GM12873 (cell line): ENCODE data around the gene MAEA.

ENCODE experiments used
- TF ChIP-seq, protein P1 (sequence below): IDR thresholded peaks from 2 replicates; pipeline ENCODE4 v1.5.1; 2012; ENCODE audit warnings: low read depth, mild to moderate bottlenecking, moderate library complexity, low read length, control low read depth; ENCODE audit not compliant: insufficient read depth; ENCODE audit errors: missing control alignments

Gene MAEA

GRCh38 chr4:1354983-1355275, 65.2 kb downstream of the MAEA start:
- TF ChIP-seq, protein P1, sequence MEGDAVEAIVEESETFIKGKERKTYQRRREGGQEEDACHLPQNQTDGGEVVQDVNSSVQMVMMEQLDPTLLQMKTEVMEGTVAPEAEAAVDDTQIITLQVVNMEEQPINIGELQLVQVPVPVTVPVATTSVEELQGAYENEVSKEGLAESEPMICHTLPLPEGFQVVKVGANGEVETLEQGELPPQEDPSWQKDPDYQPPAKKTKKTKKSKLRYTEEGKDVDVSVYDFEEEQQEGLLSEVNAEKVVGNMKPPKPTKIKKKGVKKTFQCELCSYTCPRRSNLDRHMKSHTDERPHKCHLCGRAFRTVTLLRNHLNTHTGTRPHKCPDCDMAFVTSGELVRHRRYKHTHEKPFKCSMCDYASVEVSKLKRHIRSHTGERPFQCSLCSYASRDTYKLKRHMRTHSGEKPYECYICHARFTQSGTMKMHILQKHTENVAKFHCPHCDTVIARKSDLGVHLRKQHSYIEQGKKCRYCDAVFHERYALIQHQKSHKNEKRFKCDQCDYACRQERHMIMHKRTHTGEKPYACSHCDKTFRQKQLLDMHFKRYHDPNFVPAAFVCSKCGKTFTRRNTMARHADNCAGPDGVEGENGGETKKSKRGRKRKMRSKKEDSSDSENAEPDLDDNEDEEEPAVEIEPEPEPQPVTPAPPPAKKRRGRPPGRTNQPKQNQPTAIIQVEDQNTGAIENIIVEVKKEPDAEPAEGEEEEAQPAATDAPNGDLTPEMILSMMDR: no peak

DNA sequence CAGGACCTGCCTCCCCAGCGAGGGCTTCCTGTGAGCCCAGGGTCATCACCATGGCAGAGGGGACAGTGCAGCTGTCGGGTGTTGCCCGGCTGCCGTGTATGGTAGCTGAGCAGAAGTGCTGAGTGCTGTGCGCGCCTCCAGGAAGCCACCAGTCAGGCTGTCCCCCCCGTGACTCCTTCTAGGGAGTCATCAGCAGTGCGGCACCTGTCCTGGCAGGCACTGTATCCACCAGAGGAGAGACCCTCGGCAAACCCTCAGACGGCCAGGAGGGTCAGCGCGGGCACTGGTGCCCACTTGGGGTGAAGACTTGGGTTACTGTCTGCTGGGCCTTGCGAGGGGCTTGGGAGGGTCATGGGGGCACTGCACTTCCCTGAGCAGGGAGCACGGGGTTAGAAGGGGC, 65.7 kb downstream of the MAEA start:
- TF ChIP-seq, protein P1: no peak

DNA sequence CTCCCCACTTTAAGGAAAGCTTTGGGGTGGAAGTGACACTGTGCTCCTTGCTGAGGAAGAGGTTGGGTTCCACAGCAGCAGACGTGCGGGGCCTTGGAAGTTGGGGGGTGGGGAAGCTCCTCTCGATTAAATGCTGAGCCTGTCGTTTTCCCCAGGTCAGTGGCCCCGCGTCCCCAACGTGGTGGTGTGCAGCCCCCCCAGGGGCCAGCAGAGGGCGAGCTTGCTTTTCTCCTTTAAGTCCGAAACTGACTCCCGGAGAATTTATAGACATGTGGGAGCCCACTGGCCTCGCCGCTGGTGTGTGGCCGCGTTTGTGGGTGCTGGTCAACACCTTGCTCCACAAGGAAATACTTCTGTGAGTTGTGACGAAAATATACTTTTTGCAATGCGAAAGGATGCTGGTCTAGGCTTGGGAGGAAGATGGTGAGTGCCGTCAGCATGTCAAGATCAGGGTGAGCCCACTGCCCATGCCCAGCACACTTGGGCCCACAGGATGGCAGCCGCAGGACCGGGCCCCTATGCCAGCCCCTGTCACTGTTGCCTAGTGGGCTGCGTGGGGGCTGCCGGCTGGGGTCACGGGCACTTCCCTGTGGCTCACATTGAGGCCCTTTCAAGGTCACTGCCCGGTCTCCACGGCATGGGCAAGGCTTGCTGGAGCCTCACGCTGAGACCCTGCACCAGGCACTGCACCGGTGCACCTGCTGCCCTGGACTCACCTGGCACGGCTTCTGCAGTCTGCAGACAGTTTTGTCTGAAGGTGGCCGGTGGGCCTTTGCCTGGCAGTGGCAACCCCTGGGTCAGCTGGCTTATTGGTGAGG, 66.7 kb downstream of the MAEA start:
- TF ChIP-seq, protein P1: peak; percentile 76

DNA sequence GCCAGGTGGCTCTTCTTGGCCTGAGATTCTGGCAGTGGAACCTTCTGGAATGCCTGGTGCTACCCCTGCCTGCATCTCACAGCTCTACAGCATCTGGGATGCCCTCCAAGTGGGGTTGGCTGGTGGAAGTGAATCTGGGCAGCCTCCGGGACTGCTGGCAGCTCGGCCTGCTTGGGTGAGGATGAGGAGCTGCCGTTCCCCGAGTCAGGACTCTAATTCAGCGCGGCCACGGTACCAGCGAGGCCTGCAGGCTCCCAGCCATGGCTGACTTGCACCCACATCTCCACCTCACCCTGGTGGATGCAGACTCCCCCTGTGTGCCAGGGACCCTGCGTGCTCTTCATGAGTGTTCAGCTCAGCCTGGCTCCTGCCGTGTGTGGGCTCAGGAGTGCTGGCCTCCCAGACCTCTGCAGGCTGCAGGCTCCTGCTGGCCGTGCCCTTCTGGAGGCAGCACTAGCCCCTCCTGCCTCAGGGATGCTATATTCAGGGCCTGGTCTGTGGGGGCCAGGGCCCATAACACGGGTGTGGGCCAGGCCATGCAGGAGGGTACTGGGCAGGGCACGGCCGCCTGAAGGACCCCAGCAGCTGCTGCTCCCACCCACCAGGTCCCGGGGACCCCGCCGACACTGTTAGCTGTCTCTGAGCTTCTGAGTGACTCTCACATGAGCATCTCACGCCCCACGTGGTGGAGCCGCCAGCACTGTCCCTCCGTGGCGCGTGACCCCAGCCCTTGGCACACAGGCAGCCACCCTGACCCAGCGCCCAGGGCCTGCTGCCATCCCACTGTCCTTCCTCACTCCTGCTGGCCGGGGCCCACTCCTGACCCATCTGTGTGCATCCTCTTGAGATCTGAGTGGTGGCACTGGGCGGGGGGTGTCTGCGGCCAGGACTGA, 67.9 kb downstream of the MAEA start:
- TF ChIP-seq, protein P1: no peak

- TF ChIP-seq, protein P1: no peak
Observed at GRCh38 chr4:1358421-1359143, 68.9 kb downstream of the MAEA start.

- TF ChIP-seq, protein P1: no peak
Observed at GRCh38 chr4:1359144-1359501, 69.4 kb downstream of the MAEA start.

- TF ChIP-seq, protein P1: no peak
Observed at GRCh38 chr4:1359976-1360375, 70.3 kb downstream of the MAEA start.
